Measurements from ENCODE around the gene LIME1.
"Not testable (repeated sequence)": the region's sequence is repeated elsewhere in the genome, so short reads cannot be mapped to it uniquely, and the experiment has no call there.

LIME1 gene

DNA sequence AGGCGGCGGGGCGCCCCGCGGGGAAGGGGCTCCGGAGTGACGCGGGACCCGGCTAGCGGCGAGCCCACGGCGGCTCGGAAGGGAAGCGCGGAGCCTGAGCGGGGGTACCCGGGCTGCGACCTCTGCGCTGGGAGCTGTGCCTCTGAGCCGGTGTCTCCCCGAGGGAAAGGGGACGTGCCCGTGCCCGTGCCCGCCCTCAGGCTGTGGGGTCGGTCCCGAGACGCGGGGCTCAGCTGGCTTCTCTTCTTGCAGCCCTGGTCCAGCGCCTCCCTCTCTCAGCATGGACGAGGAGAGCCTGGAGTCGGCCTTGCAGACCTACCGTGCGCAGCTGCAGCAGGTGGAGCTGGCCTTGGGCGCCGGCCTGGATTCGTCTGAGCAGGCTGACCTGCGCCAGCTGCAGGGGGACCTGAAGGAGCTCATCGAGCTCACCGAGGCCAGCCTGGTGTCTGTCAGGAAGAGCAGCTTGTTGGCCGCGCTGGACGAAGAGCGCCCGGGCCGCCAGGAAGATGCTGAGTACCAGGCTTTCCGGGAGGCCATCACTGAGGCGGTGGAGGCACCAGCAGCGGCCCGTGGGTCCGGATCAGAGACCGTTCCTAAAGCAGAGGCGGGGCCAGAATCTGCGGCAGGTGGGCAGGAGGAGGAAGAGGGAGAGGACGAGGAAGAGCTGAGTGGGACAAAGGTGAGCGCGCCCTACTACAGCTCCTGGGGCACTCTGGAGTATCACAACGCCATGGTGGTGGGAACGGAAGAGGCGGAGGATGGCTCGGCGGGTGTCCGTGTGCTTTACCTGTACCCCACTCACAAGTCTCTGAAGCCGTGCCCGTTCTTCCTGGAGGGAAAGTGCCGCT is 27.9 kb upstream of the LIME1 start:
- no peak for DNase-seq

DNA sequence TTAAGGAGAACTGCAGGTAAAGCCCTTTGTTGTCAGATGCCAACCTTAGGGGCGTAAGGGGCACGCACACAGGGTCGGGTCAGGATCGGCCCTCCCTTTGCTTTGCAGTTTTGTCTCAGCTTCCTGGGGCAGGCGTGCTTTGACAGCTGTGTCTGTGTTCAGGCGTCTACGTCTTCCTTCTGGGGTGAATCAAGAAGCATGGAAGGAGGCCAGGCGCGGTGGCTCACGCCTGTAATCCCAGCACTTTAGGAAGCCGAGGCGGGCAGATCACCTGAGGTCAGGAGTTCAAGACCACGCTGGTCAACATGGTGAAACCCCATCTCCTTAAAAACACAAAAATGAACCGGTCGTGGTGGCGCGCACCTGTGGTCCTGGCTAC is 27.3 kb upstream of the LIME1 start:
- no peak for DNase-seq

DNA sequence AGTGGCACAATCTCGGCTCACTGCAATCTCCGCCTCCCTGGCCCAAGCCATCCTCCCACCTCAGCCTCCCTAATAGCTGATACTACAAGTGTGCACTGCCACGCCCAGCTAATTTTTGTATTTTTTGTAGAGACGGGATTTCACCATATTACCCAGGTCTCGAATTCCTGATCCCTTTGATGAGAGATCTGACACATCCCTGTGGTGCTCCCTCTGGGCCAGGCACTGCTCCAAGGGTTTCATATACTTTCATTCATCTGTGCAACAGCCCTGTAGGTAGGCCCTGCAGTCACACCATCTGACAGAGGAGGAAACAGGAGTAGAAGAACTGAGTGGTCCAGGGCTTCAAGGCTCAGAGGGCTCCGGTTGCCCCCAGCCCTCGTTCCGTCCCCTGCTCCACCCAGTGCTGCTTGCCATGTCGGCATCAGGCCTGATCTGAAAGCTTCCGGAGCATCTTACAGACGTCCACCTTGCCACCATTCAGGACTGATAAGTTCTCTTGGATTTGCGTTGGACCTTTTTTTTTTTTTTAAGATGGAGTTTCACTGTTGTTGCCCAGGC is 25.3 kb upstream of the LIME1 start:
- no peak for DNase-seq

DNA sequence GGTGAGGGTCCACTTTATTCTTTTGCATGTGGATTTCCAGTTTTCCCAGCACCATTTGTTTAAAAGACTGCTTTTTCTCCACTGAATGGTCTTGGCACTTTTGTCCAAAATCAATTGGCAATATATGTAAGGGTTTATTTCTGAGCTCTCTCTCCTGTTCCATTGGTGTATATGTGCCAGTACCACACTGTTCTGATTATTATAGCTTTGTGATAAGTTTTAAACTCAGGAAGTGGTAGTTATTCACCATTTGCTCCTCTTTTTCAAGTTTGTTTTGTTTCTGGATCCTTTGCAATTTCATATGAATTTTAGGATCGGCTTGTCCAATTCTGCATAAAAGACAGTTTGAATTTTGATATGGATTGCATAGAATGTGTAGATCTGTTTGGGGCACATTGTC is 24.3 kb upstream of the LIME1 start:
- DNase-seq = no peak

DNA sequence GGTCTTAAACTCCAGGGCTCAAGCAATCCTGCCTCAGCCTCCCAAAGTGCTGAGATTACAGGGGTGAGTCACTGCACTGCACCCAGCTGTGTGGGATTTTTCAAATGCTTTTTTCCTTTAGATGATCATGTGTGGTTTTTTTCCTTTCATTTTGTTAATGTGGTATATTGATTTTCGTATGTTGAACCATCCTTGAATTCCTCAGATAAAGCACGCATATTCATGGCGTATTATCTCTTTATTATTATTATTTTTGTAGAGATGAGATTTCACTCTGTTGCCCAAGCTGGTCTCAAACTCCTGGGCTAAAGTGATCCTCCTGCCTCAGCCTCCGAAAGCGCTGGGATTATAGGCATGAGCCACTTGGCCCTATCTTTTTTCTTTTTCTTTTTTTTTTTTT is 21.6 kb upstream of the LIME1 start:
- DNase-seq = no peak

DNA sequence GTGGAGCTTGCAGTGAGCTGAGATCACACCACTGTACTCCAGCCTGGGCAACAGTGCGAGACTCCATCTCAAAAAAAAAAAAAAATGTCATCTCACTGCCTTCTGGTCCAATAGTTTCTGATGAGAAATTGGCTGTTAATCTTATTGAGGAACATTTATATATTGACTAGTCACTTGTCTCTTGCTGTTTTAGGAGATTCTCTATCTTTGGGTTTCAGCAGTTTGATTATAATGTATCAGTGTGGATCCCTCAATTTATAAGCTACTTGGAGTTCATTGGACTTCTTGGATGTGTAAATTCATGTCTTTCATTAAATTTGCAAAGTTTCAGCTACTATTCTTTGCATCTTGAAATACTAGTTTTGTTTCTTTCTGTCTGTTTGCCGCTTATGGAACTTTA is 17.5 kb upstream of the LIME1 start:
- DNase-seq = no peak

DNA sequence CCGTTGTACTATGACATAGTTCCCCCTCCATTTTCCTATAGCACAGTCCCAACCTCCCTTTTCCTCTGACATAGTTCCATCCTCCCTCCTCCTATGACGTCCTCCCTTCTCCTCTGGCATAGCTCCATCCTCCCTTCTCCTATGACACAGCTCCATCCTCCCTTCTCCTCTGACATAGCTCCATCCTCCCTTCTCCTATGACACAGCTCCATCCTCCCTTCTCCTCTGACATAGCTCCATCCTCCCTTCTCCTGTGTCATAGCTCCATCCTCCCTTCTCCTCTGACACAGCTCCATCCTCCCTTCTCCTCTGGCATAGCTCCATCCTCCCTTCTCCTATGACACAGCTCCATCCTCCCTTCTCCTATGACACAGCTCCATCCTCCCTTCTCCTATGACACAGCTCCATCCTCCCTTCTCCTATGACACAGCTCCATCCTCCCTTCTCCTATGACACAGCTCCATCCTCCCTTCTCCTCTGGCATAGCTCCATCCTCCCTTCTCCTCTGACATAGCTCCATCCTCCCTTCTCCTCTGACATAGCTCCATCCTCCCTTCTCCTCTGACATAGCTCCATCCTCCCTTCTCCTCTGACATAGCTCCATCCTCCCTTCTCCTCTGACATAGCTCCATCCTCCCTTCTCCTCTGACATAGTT is 13.4 kb upstream of the LIME1 start:
- not testable (repeated sequence) for DNase-seq

DNA sequence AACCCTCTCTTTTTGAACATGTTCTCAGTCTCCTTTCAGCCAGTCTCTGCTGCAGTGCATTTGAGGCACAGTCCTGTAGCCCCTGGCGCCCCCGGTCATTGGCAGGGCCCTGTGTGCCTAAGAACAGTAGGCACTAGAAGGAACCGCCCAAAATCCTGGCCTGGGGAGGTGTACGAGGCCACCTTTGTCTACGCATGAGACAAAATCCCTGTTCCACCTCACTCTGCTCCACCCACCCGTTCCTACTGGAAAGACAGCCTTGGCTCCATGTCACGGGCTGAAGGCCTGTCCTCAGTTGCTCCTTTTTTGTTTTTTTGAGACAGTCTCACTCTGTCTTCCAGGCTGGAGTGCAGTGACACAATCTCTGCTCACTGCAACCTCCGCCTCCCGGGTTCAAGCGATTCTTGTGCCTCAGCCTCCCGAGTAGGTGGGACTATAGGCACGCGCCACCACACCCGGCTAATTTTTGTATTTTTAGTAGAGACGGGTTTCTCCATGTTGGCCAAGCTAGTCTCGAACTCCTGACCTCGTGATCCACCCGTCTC is 6.2 kb upstream of the LIME1 start:
- DNase-seq = not testable (repeated sequence)

DNA sequence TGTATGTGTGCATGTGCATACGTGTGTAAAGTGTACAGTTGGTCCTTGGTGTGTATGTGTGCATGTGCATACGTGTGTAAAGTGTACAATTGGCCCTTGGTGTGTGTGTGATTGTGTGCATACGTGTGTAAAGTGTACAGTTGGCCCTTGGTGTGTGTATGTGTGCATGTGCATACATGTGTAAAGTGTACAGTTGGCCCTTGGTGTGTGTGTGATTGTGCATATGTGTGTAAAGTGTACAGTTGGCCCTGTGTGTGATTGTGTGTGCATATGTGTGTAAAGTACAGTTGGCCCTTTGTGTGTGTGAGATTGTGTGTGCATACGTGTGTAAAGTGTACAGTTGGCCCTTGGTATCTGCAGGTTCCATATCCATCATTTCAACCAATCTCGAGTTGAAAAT is 5.1 kb upstream of the LIME1 start:
- DNase-seq = no peak

DNA sequence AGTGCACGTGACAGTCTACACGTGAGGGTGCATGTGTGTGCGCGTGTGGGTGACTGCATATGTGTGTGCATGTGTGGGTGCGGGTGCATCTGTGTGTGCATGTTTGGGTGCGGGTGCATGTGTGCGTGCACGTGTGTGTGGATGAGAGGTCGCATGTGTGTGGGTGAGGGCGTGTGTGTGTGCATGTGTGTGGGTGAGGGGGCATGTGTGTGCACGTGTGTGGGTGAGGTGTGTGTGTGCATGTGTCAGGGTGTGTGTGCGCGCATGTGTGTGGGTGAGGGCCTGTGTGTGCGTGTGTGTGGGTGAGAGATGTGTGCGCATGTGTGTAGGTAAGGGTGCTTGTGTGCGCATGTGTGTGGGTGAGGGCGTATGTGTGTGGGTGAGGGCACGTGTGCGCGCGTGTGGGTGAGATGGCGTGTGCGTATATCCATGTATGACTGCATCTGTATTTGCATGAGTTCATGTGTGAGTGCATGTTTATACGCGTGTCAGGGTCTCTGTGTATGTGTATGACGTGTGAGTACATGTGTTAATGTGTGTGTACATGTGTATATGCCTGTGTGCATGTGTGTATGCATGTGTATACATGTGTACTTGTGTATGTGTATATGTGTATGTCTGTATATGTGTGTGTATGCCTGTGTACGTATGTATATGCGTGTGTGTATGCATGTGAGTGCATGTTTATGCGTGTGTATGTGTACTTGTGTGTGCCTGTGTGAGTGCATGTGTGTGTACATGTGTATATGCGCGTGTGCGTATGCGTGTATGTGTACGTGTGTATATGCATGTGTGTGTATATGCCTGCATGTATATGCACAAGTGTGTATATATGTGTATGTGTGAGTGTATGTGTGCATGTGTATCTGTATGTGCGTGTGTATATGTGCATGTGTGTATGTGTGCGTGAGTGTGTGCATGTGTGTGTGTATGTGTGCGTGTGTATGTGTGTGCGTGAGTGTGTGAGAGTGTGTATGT is 4.1 kb upstream of the LIME1 start:
- DNase-seq = no peak

DNA sequence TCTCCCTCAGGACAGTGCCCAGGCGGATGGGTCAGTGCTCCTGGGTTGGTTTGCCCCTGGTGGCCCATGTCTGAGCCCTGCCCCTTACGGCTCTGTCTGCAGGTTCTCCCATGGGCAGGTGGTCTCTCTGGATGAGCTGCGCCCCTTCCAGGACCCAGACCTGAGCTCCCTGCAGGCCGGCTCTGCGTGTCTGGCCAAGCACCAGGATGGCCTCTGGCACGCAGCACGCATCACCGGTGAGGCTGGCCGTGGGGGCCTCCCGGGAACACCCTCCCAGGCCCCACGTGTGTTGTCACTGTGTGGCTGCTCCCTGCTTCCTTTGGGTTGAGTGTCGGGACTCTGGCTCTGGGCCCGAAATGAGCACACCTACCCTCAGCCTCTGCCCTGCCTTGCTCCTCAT is 3.3 kb upstream of the LIME1 start:
- no peak for DNase-seq

DNA sequence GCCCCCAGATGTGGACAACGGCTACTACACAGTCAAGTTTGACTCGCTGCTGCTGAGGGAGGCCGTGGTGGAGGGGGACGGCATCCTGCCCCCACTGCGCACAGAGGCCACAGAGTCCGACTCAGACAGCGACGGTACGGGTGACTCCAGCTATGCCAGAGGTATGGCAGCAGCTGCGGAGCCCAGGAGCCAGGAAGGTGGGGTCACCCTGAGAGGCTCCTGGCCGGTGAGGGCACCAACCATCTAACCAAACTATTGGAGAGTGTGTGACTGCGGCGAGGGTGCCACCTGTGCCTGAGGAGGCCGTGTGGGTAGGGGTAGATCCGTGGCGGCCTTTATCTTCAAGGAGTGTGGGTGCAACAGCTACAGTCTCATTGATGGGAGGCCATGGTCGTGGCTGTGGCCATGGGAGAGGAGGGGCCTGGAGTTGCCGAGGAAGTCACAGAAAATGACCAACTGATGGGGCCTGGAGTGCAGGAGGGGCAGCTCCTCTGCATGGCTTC is 2.8 kb upstream of the LIME1 start:
- no peak for DNase-seq

DNA sequence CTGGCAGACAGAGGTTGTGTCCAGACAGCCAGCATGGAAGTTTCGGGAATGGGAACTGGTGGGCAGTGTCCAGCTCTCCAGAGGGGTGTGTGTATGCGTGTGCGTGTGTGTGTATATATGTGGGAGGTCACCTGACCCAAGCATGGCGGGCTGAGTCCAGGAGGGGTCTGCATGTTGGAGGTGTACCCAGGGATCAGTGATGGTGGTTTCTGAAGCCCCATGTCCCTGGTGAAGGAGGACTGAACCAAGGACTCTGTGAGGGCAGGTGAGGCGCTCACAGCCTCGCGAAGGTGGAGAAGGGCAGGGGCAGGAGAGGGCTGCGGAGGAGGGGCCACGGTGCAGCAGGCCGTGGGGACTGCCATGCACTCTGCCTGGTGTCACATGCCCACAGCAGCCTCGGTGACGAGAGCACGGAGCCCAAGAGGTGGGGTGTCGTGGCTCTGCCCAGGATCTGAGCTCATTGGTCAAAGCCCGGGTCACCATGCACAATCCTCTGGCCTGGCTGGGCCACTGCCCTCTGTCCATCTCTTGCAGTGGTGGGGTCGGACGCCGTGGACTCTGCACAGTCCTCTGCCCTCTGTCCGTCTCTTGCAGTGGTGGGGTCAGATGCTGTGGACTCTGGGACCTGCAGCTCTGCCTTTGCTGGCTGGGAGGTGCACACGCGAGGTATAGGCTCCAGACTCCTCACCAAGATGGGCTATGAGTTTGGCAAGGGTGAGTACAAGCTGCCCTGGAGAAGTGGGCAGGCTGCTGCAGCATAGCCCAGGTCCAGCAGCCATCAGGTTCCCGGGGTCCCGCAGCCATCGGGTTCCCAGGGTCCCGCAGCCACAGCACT is 2.1 kb upstream of the LIME1 start:
- no peak for DNase-seq

DNA sequence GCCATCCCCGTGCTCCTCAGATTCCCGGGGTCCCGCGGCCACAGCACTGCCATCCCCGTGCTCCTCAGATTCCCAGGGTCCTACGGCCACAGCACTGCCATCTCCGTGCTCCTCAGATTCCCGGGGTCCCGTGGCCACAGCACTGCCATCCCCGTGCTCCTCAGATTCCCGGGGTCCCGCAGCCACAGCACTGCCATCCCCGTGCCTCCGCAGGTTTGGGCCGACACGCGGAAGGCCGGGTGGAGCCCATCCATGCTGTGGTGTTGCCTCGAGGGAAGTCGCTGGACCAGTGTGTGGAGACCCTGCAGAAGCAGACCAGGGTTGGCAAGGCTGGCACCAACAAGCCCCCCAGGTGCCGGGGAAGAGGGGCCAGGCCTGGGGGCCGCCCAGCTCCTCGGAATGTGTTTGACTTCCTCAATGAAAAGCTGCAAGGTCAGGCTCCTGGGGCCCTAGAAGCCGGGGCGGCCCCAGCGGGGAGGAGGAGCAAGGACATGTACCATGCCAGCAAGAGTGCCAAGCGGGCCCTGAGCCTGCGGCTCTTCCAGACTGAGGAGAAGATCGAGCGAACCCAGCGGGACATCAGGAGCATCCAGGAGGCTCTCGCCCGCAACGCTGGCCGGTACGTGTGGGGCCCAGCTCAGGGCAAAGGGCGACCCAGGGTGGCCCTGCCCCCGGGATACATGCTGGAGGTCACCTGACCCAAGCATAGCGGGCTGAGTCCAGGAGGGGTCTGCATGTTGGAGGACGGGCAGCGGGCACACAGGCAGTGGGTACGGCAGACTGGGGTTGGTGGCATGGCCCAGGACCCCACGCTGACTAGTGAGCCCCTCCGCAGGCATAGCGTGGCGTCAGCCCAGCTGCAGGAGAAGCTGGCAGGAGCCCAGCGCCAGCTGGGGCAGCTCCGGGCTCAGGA is 1.3 kb upstream of the LIME1 start:
- no peak for DNase-seq

DNA sequence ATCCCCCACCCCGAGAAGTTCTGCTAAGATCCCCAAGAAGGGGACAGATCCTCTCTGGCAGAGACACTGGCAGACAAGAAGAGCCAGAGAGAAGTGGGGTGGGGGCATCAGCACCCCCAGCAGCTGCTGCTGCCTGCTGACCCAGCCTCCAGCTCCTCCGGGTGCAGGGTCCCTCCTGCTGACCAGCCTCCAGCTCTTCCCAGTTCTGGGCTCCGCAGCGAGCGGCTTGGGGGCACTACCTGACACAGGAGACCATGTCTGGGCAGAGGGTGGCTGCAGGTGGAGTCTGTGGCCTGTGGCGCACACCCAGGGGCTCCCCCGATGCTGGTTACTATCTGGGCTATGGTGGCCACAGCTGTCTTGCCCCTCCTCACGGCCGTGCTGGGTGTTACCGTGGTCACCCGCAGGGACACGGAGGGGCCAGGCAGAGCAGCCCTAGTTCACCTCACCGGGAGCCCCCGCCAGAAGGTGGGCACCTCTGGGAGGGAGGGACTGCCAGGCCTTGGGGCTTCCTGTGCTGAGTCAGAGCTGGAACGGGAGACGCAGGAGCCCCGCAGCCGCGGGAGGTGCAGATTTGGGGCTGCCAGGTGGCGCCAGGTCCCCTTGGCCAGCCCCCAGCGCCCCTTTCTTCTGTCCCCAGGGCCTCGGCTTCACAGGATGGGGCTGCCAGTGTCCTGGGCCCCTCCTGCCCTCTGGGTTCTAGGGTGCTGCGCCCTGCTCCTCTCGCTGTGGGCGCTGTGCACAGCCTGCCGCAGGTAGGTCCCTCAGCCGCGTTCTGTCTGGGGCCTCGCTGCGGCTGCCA is 630 bp downstream of the LIME1 start:
- DNase-seq = no peak

DNA sequence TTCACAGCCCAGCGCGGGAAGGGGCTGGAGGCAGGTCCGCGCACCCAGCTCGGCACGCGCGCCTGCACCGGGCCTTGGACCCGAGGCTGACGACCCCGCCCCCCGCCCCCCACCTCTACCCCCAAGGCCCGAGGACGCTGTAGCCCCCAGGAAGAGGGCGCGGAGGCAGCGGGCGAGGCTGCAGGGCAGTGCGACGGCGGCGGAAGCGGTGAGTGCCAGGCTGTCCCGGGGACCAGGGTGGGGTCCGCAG is 1.2 kb downstream of the LIME1 start:
- DNase-seq = no peak

DNA sequence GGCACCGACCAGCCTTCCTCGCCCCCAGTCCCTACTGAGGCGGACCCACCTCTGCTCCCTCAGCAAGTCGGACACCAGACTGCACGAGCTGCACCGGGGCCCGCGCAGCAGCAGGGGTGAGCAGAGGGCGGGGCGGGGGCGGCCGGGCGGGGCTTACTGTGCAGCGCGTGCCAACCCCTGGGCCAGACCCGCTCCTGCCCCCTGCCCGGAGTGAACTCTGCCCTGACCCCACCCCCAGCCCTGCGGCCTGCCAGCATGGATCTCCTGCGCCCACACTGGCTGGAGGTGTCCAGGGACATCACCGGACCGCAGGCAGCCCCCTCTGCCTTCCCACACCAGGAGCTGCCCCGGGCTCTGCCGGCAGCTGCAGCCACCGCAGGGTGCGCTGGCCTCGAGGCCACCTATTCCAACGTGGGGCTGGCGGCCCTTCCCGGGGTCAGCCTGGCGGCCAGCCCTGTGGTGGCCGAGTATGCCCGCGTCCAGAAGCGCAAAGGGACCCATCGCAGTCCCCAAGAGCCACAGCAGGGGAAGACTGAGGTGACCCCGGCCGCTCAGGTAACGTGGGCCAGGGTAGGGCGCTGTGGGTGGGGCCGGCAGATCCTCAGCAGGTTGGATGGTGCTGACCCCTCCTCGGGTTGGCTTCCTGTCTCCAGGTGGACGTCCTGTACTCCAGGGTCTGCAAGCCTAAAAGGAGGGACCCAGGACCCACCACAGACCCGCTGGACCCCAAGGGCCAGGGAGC is 1.7 kb downstream of the LIME1 start:
- DNase-seq = no peak

DNA sequence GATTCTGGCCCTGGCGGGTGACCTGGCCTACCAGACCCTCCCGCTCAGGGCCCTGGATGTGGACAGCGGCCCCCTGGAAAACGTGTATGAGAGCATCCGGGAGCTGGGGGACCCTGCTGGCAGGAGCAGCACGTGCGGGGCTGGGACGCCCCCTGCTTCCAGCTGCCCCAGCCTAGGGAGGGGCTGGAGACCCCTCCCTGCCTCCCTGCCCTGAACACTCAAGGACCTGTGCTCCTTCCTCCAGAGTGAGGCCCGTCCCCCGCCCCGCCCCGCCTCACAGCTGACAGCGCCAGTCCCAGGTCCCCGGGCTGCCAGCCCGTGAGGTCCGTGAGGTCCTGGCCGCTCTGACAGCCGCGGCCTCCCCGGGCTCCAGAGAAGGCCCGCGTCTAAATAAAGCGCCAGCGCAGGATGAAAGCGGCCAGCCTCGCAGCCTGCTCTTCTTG is 2.2 kb downstream of the LIME1 start:
- DNase-seq = no peak
